ENCODE data around the gene NT5E. TPM values are rescaled to one million over a fixed set of nuclear protein-coding genes. Genes with fewer than 3 reads are reported as not detected.

Gene NT5E
- total RNA-seq, 1 experiment from 2014 or later = 112 TPM

DNA sequence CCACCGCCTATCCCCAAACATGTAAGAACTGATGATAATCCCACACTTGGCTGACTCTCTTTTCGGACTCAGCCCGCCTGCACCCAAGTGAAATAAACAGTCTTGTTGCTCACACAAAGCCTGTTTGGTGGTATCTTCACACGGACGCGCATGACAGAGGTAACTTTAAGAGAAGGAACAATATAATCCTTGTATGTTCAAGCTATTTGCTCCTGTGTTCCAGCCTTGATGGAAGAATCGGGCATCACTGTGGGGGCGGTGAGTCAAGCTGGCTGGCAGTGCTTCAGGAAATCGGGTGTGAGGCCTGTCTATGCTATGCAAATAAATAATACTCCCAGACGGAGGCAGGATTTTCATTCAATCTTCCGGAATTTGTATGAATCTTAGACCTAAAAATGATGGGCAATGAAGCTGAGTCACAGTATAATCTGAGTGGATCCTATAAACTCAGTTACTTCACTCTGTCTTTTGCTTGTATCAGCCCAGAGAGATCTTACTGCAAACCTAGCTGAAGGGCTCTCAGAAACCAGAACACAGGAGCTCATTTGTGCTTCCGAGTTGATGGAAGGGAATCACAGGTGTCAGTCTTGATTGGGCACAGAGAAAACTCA is 45.2 kb upstream of the NT5E start:
- H3K4me1 Mint-ChIP-seq (ENCODE audit: insufficient read depth, unreplicated experiment) = peaks cover 49% of the 10 kb centered on the region
- CTCF ChIA-PET = interaction anchor here (0.9 to 1.9 kb wide), 10 partner anchors 10 to 78 kb away, joined by 3 to 12 read pairs (median 3); partner anchors contain the start of gene NT5E
- intact Hi-C loops (cut with micrococcal nuclease) = loop anchor here (1.0 to 5.0 kb wide), 5 partner anchors 43 to 188 kb away; partner anchors contain the start of genes NT5E and SNX14

DNA sequence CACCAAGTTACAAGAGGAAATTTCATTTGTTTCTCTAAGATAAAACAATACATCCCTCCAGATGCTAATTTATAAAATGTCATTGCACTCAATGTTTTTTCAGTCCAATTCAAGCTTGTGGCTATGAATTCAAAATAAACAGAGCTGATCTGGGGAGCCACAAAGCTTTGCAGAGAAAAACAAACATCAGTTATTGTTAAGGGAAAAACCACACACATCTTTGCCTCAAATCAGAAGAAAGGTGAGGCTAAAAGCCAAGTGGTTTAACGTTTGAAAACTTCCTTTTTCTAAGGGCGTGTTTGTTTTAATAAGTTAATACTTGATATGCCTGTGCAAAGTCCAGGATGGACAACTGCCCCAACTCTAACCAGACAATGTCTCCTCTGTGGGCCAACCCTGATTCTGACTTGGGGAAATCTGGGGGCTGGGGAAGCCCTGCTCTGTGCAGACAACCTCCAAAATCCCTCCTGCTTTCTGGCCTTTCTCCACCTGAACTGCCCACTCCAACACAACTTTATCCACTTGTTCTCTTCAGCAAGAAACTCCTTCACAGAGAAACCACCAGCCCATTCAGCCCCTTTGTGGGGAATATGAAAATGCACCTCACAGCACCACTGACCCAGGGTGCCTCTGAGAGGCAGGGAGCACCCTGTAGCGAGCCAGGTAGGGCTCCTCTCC is 44.6 kb upstream of the NT5E start:
- intact Hi-C loops (cut with micrococcal nuclease) = loop anchor here (1.0 kb wide), 1 partner anchor 78 kb away; no protein-coding TSS in a partner anchor
- Mint-ChIP-seq H3K9me3 (ENCODE audit: unreplicated experiment) (no peaks in the 10 kb centered on the region), H3K4me3 (ENCODE audit: unreplicated experiment) (peak overlapping the region; percentile 48), H3K4me1 (ENCODE audit: insufficient read depth, unreplicated experiment) (peaks cover 49% of the 10 kb centered on the region), H3K36me3 (ENCODE audit: insufficient read depth, unreplicated experiment) (no peaks in the 10 kb centered on the region), H3K27me3 (ENCODE audit: insufficient read depth, unreplicated experiment) (no peaks in the 10 kb centered on the region), H3K27ac (ENCODE audit: low read depth, unreplicated experiment) (peak overlapping the region; percentile 93)
- CTCF ChIA-PET = interaction anchor here (0.9 to 1.9 kb wide), 9 partner anchors 9 to 78 kb away, joined by 3 to 12 read pairs (median 3); partner anchors contain the start of gene NT5E
- peak; percentile 9 for DNase-seq (ENCODE audit: unreplicated experiment)
- POLR2A ChIA-PET = interaction anchor here (0.7 to 5.6 kb wide), 11 partner anchors 10 to 274 kb away, joined by 3 to 79 read pairs (median 4); partner anchors contain the start of gene NT5E
- BruUV-seq (replicated peaks) = no TSS peak
- TF ChIP-seq CTCF (IDR thresholded peaks at IDR 0.05; ENCODE audit: unreplicated experiment) = no peak

More for the DNA sequence above, 45.2 kb upstream of the NT5E start:
- Mint-ChIP-seq H3K27ac (ENCODE audit: low read depth, unreplicated experiment) (peak overlapping the region; percentile 93), H3K4me3 (ENCODE audit: unreplicated experiment) (peak overlapping the region; percentile 48), H3K36me3 (ENCODE audit: insufficient read depth, unreplicated experiment) (no peaks in the 10 kb centered on the region), H3K9me3 (ENCODE audit: unreplicated experiment) (no peaks in the 10 kb centered on the region), H3K27me3 (ENCODE audit: insufficient read depth, unreplicated experiment) (no peaks in the 10 kb centered on the region)
- BruUV-seq (replicated peaks) = no TSS peak
- TF ChIP-seq CTCF (IDR thresholded peaks at IDR 0.05; ENCODE audit: unreplicated experiment) = no peak
- POLR2A ChIA-PET = interaction anchor here (0.7 to 5.6 kb wide), 11 partner anchors 11 to 274 kb away, joined by 3 to 79 read pairs (median 4); partner anchors contain the start of gene NT5E
- DNase-seq (ENCODE audit: unreplicated experiment) = peak; percentile 92

DNA sequence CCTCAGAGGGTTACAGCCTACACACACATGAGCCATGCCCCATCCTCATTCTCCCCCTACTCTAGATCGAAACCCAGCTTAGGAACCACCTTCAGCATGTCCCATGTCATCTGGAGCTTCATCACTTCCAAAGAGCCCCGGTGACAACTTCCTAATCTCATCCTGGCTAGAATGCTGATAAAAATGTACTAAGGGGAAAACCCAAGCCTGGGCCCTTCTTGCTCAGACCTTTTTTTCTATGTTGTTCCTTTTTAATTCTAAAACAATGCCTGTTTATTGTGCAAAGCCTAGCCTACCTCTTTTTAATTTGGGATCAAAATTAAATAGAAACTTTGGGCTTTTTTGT is 44.1 kb upstream of the NT5E start:
- no TSS peak for BruUV-seq (replicated peaks)
- peaks cover 49% of the 10 kb centered on the region for H3K4me1 Mint-ChIP-seq (ENCODE audit: insufficient read depth, unreplicated experiment)
- intact Hi-C loops (cut with micrococcal nuclease) = loop anchor here (1.0 kb wide), 1 partner anchor 77 kb away; no protein-coding TSS in a partner anchor
- H3K27me3 Mint-ChIP-seq (ENCODE audit: insufficient read depth, unreplicated experiment) = no peaks in the 10 kb centered on the region
- H3K9me3 Mint-ChIP-seq (ENCODE audit: unreplicated experiment) = no peaks in the 10 kb centered on the region
- CTCF ChIA-PET = interaction anchor here (1.6 to 1.9 kb wide), 3 partner anchors 43 to 77 kb away, joined by 6 to 12 read pairs (median 7); partner anchors contain the start of gene NT5E
- H3K36me3 Mint-ChIP-seq (ENCODE audit: insufficient read depth, unreplicated experiment) = no peaks in the 10 kb centered on the region
- POLR2A ChIA-PET = interaction anchor here (1.4 to 5.6 kb wide), 2 partner anchors 45 to 49 kb away, joined by 4 to 79 read pairs; partner anchors contain the start of gene NT5E
- H3K27ac Mint-ChIP-seq (ENCODE audit: low read depth, unreplicated experiment) = peak overlapping the region; percentile 93
- TF ChIP-seq CTCF (IDR thresholded peaks at IDR 0.05; ENCODE audit: unreplicated experiment) = no peak
- no peak for DNase-seq (ENCODE audit: unreplicated experiment)
- H3K4me3 Mint-ChIP-seq (ENCODE audit: unreplicated experiment) = no peak overlapping the region

- CTCF ChIA-PET = no interaction called here
- H3K27ac Mint-ChIP-seq (ENCODE audit: low read depth, unreplicated experiment) = peak overlapping the region; percentile 93
- peaks cover 49% of the 10 kb centered on the region for H3K4me1 Mint-ChIP-seq (ENCODE audit: insufficient read depth, unreplicated experiment)
- no peak for TF ChIP-seq CTCF (IDR thresholded peaks at IDR 0.05; ENCODE audit: unreplicated experiment)
- no peaks in the 10 kb centered on the region for H3K9me3 Mint-ChIP-seq (ENCODE audit: unreplicated experiment)
- intact Hi-C loops (cut with micrococcal nuclease) = no loop called here
- POLR2A ChIA-PET = no interaction called here
- H3K36me3 Mint-ChIP-seq (ENCODE audit: insufficient read depth, unreplicated experiment) = no peaks in the 10 kb centered on the region
- no TSS peak for BruUV-seq (replicated peaks)
- H3K27me3 Mint-ChIP-seq (ENCODE audit: insufficient read depth, unreplicated experiment) = no peaks in the 10 kb centered on the region
- no peak overlapping the region for H3K4me3 Mint-ChIP-seq (ENCODE audit: unreplicated experiment)
- peak; percentile 16 for DNase-seq (ENCODE audit: unreplicated experiment)
These were observed 43.2 kb upstream of the NT5E start for GRCh38 chr6:85406641-85407075.
